ENCODE results near the gene DOK4.
"Not testable (repeated sequence)": the region's sequence is repeated elsewhere in the genome, so short reads cannot be mapped to it uniquely, and the experiment has no call there.

DOK4 gene

DNA sequence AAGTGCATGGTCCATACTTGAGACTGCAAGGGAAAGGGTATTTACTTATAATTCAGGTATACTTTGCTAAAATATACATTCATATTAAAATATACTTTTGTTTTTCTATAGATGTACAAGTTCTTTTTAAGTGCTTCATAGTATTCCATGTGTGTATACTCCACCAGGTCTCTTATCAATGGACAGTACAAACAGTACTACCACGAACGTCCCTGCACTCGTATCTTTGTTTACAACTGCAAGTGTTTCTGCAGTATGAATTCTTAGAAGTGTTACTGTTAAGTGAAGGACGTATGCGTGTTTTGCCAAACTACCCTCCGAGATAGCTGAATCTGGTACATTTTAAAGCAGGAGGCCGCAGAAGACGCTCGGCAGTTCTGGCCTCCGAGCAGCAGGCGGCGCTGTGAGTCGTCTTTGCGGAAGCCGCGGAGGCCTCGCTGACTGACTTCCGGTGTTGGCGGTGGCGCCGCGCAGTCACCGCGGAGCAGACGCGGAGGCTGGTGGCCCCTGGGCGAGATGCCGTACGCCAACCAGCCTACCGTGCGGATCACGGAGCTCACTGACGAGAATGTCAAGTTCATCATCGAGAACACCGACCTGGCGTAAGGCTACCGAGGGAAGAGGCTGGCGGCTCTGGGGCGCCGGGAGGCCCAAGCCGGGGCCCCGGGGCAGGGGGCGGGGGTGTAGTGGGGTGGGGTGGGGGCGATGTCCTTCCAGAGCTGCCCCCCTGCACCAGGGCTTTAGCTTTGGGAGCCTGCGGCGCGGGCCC, 23.9 kb downstream of the DOK4 start, which contains the start of gene POLR2C:
POLR2C (plus strand) TSS at position 471 of the 769 bp plus-strand sequence; CDS start at position 517, 46 bp downstream.
- H3K9me3 ChIP-seq (ENCODE audit: control insufficient read depth, insufficient read depth, low read length), result no peaks in the 10 kb centered on the region
- H3K36me3 ChIP-seq (ENCODE audit: control insufficient read depth, insufficient read depth, low read length), result peaks cover 68% of the 10 kb centered on the region
- no peaks in the 10 kb centered on the region for H3K4me1 ChIP-seq (ENCODE audit: control insufficient read depth, insufficient read depth, low read length)
- no peaks in the 10 kb centered on the region for H3K27me3 ChIP-seq (ENCODE audit: control insufficient read depth, insufficient read depth, low read length)
- peak within 1 kb of the TSS; percentile 72 for H3K27ac ChIP-seq (ENCODE audit: low read depth, low read length)
- H3K4me3 ChIP-seq (ENCODE audit: low read depth, low read length), result peak within 1 kb of the TSS; percentile 90
- H3K9ac ChIP-seq (ENCODE audit: low read depth, low read length), result peak within 1 kb of the TSS; percentile 63

DNA sequence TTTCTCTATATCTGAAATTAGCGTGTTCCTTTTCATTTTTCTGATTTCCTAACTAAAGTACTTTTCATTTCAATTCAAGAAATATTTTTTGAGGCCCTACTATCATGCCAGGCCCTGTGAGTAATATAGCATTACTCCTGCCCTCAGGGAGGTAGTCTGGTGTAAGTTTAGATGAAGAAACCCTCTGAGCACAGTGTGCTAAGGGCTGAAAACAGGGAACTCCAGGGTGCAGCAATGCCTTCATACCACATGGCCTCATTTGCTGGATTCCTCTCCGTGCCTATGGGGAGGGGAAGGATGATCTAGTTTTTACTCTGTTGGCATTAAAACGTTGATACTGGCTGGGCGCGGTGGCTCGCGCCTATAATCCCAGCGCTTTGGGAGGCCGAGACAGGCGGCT, 34.3 kb downstream of the DOK4 start:
- Histone ChIP-seq H3K4me3 (ENCODE audit: low read depth, low read length) (no peak overlapping the region), H3K9me3 (ENCODE audit: control insufficient read depth, insufficient read depth, low read length) (no peaks in the 10 kb centered on the region), H3K9ac (ENCODE audit: low read depth, low read length) (no peak overlapping the region), H3K4me1 (ENCODE audit: control insufficient read depth, insufficient read depth, low read length) (no peaks in the 10 kb centered on the region), H3K27me3 (ENCODE audit: control insufficient read depth, insufficient read depth, low read length) (no peaks in the 10 kb centered on the region), H3K27ac (ENCODE audit: low read depth, low read length) (no peak overlapping the region), H3K36me3 (ENCODE audit: control insufficient read depth, insufficient read depth, low read length) (peaks cover 50% of the 10 kb centered on the region)

DNA sequence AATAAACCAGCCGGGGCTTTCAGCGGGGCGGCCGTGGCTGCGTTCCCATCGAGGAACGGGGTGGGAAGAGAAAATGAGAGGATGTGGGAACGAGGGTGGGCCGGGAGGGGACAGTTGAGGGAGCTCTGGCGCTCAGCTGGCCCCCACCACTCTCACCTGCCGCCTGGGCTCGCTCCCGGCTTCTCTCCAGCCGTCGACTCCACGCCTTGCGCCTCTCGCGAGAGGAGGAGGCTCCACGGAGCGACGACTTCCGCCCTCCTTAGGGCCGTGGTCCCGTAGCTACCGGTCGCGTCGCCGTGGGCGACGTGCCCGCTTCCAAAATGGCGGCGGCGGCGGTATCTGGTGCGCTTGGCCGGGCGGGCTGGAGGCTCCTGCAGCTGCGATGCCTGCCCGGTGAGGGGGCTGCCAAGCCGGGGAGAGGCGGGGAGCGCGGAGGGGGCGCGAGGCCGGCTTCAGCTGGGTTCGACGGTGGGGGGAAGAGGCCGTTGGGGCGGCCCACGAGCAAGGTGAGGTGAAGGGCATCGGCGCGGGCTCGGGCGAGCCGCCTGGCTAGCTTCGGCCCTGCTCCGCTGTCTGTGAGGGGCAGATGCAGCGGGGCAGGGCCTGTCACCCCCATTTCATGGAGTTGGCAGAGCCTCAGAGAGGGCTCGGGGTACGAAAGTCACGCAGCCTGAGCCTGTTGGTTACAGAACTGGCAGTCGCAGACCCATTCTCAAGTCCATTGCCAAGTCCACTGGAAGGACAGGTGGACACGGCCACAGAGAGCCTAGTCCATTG, 38.9 kb downstream of the DOK4 start, which contains the start of the genes CIAPIN1 and COQ9:
CIAPIN1 (minus strand) TSS at position 200 of the 777 bp plus-strand sequence. CDS start 6,457 bp downstream, outside the sequence.
COQ9 (plus strand) TSS at position 294 of the 777 bp plus-strand sequence; CDS start at position 321, 27 bp downstream.
- H3K4me3 ChIP-seq (ENCODE audit: low read depth, low read length), result peak within 1 kb of the TSS; percentile 92
- H3K9ac ChIP-seq (ENCODE audit: low read depth, low read length), result peak within 1 kb of the TSS; percentile 77
- peaks cover 16% of the 10 kb centered on the region for H3K36me3 ChIP-seq (ENCODE audit: control insufficient read depth, insufficient read depth, low read length)
- H3K4me1 ChIP-seq (ENCODE audit: control insufficient read depth, insufficient read depth, low read length), result 0 out of 2 replicates have a peak, but pooled peaks cover 5% of the 10 kb centered on the region
- peak within 1 kb of the TSS; percentile 80 for H3K27ac ChIP-seq (ENCODE audit: low read depth, low read length)
- no peaks in the 10 kb centered on the region for H3K27me3 ChIP-seq (ENCODE audit: control insufficient read depth, insufficient read depth, low read length)
- H3K9me3 ChIP-seq (ENCODE audit: control insufficient read depth, insufficient read depth, low read length), result no peaks in the 10 kb centered on the region

GRCh38 chr16:57446531-57447185, 39.6 kb downstream of the DOK4 start:
- Histone ChIP-seq H3K4me1 (ENCODE audit: control insufficient read depth, insufficient read depth, low read length) (0 out of 2 replicates have a peak, but pooled peaks cover 5% of the 10 kb centered on the region), H3K36me3 (ENCODE audit: control insufficient read depth, insufficient read depth, low read length) (peaks cover 9% of the 10 kb centered on the region), H3K9ac (ENCODE audit: low read depth, low read length) (peak overlapping the region; percentile 77), H3K27me3 (ENCODE audit: control insufficient read depth, insufficient read depth, low read length) (no peaks in the 10 kb centered on the region), H3K4me3 (ENCODE audit: low read depth, low read length) (peak overlapping the region; percentile 92), H3K9me3 (ENCODE audit: control insufficient read depth, insufficient read depth, low read length) (no peaks in the 10 kb centered on the region), H3K27ac (ENCODE audit: low read depth, low read length) (peak overlapping the region; percentile 80)

DNA sequence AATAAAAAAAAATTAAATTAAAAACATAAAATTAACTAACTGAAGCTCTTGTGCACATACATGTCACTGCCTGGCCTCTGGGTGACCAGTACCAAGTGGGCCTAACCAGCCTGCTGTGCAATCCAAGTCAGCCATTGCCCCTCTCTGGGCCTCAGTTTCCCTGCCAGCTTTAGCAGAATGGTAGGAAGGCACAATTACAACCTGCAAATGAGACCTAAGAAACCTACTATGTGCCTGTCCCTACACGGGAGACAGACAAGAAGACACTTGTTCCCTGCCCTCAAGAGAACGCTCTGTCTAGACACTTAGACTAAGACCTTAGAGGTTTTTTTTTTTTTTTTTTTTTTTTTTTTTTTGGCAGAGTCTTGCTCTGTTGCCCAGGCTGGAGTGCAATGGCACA, 40.8 kb downstream of the DOK4 start:
- Histone ChIP-seq H3K9ac (ENCODE audit: low read depth, low read length) (no peak overlapping the region), H3K4me3 (ENCODE audit: low read depth, low read length) (no peak overlapping the region), H3K36me3 (ENCODE audit: control insufficient read depth, insufficient read depth, low read length) (peaks cover 7% of the 10 kb centered on the region), H3K9me3 (ENCODE audit: control insufficient read depth, insufficient read depth, low read length) (peaks cover 8% of the 10 kb centered on the region; the same call in 1 of the 2 replicates), H3K27ac (ENCODE audit: low read depth, low read length) (no peak overlapping the region), H3K4me1 (ENCODE audit: control insufficient read depth, insufficient read depth, low read length) (0 out of 2 replicates have a peak, but pooled peaks cover 5% of the 10 kb centered on the region), H3K27me3 (ENCODE audit: control insufficient read depth, insufficient read depth, low read length) (no peaks in the 10 kb centered on the region)

GRCh38 chr16:57444711-57445110, 41.6 kb downstream of the DOK4 start:
- Histone ChIP-seq H3K9ac (ENCODE audit: low read depth, low read length) (no peak overlapping the region), H3K27ac (ENCODE audit: low read depth, low read length) (no peak overlapping the region), H3K9me3 (ENCODE audit: control insufficient read depth, insufficient read depth, low read length) (peaks cover 10% of the 10 kb centered on the region; the same call in 1 of the 2 replicates), H3K36me3 (ENCODE audit: control insufficient read depth, insufficient read depth, low read length) (peaks cover 12% of the 10 kb centered on the region), H3K4me1 (ENCODE audit: control insufficient read depth, insufficient read depth, low read length) (0 out of 2 replicates have a peak, but pooled peaks cover 5% of the 10 kb centered on the region), H3K4me3 (ENCODE audit: low read depth, low read length) (no peak overlapping the region), H3K27me3 (ENCODE audit: control insufficient read depth, insufficient read depth, low read length) (no peaks in the 10 kb centered on the region)

DNA sequence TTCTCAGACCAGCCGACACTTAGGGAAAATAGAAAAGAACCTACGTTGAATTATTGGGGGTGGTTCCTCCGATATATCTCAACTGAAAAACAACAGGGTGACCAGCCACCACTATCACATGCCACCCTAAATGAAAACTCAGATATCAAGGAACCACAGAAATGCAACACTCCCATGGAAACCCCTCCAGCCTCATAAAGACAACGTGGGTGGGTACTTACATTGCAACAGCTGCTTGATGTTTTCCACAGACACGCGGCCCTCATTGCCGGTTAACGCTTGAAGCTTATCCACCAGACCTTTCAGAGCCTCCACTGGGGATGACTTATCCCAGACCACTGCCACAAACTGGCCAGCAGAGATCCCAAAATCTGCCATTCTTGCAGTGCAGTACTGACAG, 45.7 kb downstream of the DOK4 start:
- not testable (repeated sequence) for H3K4me1 ChIP-seq (ENCODE audit: control insufficient read depth, insufficient read depth, low read length); H3K27me3 ChIP-seq (ENCODE audit: control insufficient read depth, insufficient read depth, low read length); H3K4me3 ChIP-seq (ENCODE audit: low read depth, low read length); H3K27ac ChIP-seq (ENCODE audit: low read depth, low read length); H3K9me3 ChIP-seq (ENCODE audit: control insufficient read depth, insufficient read depth, low read length); H3K9ac ChIP-seq (ENCODE audit: low read depth, low read length)
- peaks cover 46% of the 10 kb centered on the region for H3K36me3 ChIP-seq (ENCODE audit: control insufficient read depth, insufficient read depth, low read length)

DNA sequence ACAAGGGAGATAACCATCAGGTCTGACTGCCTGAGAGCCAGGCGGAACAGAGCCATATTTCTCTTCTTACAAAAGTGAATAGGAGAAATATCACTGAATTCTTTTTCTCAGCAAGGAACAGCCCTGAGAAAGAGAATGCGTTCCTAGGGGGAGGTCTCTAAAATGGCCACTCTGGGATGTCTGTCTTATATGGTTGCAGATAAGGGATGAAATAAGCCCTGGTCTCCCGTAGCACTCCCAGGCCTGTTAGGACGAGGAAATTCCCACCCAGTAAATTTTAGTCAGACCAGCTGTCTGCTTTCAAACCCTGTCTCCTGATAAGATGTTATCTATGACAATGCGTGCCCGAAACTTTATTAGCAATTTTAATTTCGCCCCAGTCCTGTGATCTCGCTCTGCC, 46.3 kb downstream of the DOK4 start:
- not testable (repeated sequence) for H3K4me3 ChIP-seq (ENCODE audit: low read depth, low read length); H3K27ac ChIP-seq (ENCODE audit: low read depth, low read length); H3K9me3 ChIP-seq (ENCODE audit: control insufficient read depth, insufficient read depth, low read length); H3K27me3 ChIP-seq (ENCODE audit: control insufficient read depth, insufficient read depth, low read length); H3K4me1 ChIP-seq (ENCODE audit: control insufficient read depth, insufficient read depth, low read length); H3K9ac ChIP-seq (ENCODE audit: low read depth, low read length)
- peaks cover 51% of the 10 kb centered on the region for H3K36me3 ChIP-seq (ENCODE audit: control insufficient read depth, insufficient read depth, low read length)

GRCh38 chr16:57435838-57436237, 50.5 kb downstream of the DOK4 start:
- no peak overlapping the region for H3K27ac ChIP-seq (ENCODE audit: low read depth, low read length)
- H3K27me3 ChIP-seq (ENCODE audit: control insufficient read depth, insufficient read depth, low read length), result no peaks in the 10 kb centered on the region
- no peak overlapping the region for H3K9ac ChIP-seq (ENCODE audit: low read depth, low read length)
- H3K4me3 ChIP-seq (ENCODE audit: low read depth, low read length), result no peak overlapping the region
- H3K9me3 ChIP-seq (ENCODE audit: control insufficient read depth, insufficient read depth, low read length), result peaks cover 5% of the 10 kb centered on the region; the same call in 1 of the 2 replicates
- no peaks in the 10 kb centered on the region for H3K4me1 ChIP-seq (ENCODE audit: control insufficient read depth, insufficient read depth, low read length)
- H3K36me3 ChIP-seq (ENCODE audit: control insufficient read depth, insufficient read depth, low read length), result peaks cover 89% of the 10 kb centered on the region

GRCh38 chr16:57434003-57434402, 52.3 kb downstream of the DOK4 start:
- Histone ChIP-seq H3K9ac (ENCODE audit: low read depth, low read length) (no peak overlapping the region), H3K4me3 (ENCODE audit: low read depth, low read length) (no peak overlapping the region), H3K36me3 (ENCODE audit: control insufficient read depth, insufficient read depth, low read length) (peaks cover 91% of the 10 kb centered on the region), H3K9me3 (ENCODE audit: control insufficient read depth, insufficient read depth, low read length) (no peaks in the 10 kb centered on the region), H3K27ac (ENCODE audit: low read depth, low read length) (no peak overlapping the region), H3K4me1 (ENCODE audit: control insufficient read depth, insufficient read depth, low read length) (no peaks in the 10 kb centered on the region), H3K27me3 (ENCODE audit: control insufficient read depth, insufficient read depth, low read length) (no peaks in the 10 kb centered on the region)
